ENCODE results near the gene S1PR1. TPM values are rescaled to one million over a fixed set of nuclear protein-coding genes. Genes with fewer than 3 reads are reported as not detected.
A peak's percentile ranks its signal among the peaks of the same experiment; 100 is the strongest.

Gene S1PR1
- total RNA-seq, 1 donor from 2014 or later: 58.5 TPM

DNA sequence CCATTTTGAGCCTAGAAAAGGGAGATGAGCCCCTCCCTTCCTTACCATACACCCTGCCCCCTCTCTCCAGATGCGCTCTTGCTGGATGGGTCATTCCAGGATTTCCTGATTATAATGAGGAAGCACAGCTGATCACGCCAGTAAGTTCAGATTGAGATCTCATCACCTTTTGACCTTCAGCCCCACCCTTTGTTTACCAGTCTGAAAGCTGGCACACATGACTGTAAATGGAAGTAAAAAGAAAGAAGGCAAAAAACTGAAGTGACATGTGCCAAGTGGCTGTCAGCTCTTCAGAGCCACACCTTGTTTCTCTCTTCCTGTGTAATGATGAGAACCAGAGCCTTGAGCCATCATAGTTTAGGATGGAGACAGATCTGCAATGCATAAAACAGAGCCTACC lies 27.9 kb downstream of the S1PR1 start:
- intact Hi-C loops (cut with DNase I): no loop called here
- DNase-seq (ENCODE audit: missing footprints) (no peak), ATAC-seq (peak; percentile 61)

- no peak for DNase-seq (ENCODE audit: missing footprints)
- ATAC-seq: no peak
- intact Hi-C loops (cut with DNase I): no loop called here
Measured at GRCh38 chr1:101265684-101266083, 28.9 kb downstream of the S1PR1 start.

GRCh38 chr1:101267082-101267481 lies 30.3 kb downstream of the S1PR1 start:
- intact Hi-C loops (cut with DNase I): no loop called here
- DNase-seq (ENCODE audit: missing footprints): no peak
- no peak for ATAC-seq

- intact Hi-C loops (cut with DNase I): no loop called here
- DNase-seq (ENCODE audit: missing footprints) (no peak), ATAC-seq (no peak)
Measured at GRCh38 chr1:101268893-101269292, 32.1 kb downstream of the S1PR1 start.

DNA sequence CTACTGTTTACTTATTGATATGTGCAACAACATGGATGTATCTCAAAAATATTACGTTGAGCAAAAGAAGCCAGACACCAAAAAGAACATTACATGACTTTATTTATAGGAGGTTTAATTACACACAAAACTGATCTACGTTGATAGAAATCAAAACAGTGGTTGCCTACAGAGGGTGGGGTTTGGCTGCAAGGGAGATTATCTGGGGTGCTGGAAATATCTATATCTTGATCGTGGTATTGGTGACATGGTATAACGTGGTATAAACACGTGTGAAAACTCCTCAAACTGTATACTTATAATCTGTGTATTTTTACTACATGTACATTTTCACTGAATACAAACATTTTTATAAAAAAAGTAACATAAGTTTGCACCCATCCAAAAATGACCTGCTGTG lies 38.9 kb downstream of the S1PR1 start:
- no peak for DNase-seq (ENCODE audit: missing footprints)
- ATAC-seq: no peak
- intact Hi-C loops (cut with DNase I): no loop called here

- DNase-seq (ENCODE audit: missing footprints) (no peak), ATAC-seq (no peak)
- intact Hi-C loops (cut with DNase I): no loop called here
Measured at GRCh38 chr1:101276818-101277217, 40.0 kb downstream of the S1PR1 start.

GRCh38 chr1:101278238-101278637 lies 41.4 kb downstream of the S1PR1 start:
- intact Hi-C loops (cut with DNase I): no loop called here
- ATAC-seq (no peak), DNase-seq (ENCODE audit: missing footprints) (no peak)

DNA sequence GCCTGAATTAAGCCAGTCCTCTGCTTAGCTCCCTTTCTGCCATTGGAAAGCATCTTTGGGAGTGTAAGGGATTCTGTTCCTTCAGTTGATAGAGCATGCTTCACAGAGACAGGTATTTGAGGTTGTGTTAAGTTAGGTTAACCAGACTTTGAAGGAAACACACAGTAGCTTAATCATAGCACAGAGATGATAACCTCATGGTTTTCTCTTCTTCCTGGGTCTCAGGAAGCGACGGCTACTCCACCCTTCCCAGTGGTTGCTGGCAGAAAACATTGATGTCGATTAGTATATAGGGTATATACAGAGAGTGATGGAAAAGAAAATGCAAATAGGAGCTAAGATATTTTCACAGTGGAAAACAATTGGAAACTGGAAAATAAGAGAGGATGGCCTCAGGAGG lies 42.0 kb downstream of the S1PR1 start:
- ATAC-seq (no peak), DNase-seq (ENCODE audit: missing footprints) (no peak)
- intact Hi-C loops (cut with DNase I): no loop called here

DNA sequence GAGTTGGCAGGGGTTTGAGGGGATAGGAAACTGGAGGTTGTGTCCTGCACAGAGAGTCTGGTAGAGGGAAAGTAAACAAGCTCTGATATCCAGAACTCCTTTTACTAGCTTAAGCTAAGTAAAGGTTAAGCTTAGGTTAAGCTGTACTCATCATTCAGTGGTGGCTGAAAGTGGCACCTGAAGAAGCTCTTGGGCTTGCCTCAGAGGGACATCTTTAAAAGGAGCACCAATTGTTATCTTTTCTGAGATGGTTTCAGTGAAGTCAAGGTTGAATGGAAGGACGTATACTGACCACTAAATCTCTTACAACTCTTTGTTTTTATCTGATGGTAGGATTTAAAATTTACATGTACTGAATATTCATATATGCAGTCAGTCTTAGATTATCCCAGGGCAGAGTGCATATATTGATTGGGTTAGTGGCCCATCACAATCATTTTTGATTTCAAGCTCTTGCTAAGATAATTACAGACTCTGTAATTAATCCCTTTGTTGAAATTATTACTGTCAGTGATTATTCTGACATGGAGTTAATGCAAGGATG lies 43.3 kb downstream of the S1PR1 start:
- intact Hi-C loops (cut with DNase I): no loop called here
- no peak for DNase-seq (ENCODE audit: missing footprints)
- ATAC-seq: no peak

- intact Hi-C loops (cut with DNase I): no loop called here
- DNase-seq (ENCODE audit: missing footprints): no peak
- ATAC-seq: no peak
Measured at GRCh38 chr1:101280942-101281654, 44.3 kb downstream of the S1PR1 start.

DNA sequence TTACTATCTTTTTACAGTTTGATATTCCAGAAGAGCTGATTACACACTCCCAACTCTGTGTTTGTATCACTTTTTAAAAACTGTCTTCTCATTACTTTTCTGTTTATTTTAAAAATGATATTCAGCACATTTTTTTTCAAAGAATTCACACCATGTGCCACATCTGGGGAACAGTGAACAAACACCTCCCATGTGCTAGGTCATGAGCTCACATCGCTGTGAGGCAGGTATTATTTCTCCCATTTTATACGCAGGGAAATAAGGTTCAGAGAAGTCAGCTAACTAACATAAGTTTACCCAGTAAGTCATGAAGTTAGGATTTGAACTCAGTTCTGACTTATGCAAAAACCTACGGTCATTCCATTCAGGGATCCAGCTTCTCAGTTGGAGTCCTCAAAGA lies 44.9 kb downstream of the S1PR1 start:
- no peak for DNase-seq (ENCODE audit: missing footprints)
- ATAC-seq: no peak
- intact Hi-C loops (cut with DNase I): no loop called here

- no peak for ATAC-seq
- intact Hi-C loops (cut with DNase I): no loop called here
- no peak for DNase-seq (ENCODE audit: missing footprints)
Measured at GRCh38 chr1:101282314-101283038, 45.7 kb downstream of the S1PR1 start.

DNA sequence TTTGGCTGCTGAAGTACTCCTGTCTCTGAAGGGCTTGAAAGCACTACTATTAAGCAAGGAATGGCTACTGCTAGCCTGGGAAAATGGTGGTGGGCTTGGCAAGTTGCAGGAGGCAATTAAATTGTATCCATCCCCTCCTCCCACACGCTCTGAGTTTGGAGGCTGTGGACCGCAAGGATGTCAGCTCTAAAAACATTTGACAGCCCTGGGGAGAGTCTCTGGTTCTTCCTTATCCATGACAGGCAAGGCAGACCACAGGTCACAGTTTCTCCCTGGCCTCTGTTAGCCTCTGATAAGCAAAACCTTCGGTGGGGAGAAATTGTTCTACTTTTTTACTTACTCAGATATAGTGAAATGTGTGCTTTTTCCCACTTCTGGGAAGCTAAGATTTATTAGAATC lies 46.6 kb downstream of the S1PR1 start:
- intact Hi-C loops (cut with DNase I): no loop called here
- ATAC-seq (no peak), DNase-seq (ENCODE audit: missing footprints) (no peak)

DNA sequence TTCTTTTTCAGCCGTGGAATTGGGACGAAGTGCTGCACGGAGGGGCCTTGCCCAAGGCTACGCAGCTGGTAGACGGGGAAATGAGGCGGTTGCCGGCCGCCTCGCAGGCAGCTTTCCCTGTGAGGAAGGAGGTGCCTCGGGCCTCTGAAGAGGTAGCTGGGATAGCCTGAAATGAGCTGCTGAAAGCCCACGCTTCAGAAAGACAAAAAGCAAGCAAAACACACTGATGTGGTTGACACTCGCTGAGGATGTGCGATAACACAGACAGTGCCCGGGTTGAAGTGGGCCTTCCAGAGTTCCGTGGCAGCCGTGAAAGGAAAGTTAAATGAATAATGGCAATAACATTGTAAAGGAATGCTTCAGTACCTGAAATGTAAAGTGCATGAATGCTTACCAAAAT lies 47.2 kb downstream of the S1PR1 start:
- DNase-seq (ENCODE audit: missing footprints): no peak
- intact Hi-C loops (cut with DNase I): no loop called here
- no peak for ATAC-seq

- intact Hi-C loops (cut with DNase I): no loop called here
- ATAC-seq (no peak), DNase-seq (ENCODE audit: missing footprints) (no peak)
Measured at GRCh38 chr1:101284622-101285218, 47.9 kb downstream of the S1PR1 start.

DNA sequence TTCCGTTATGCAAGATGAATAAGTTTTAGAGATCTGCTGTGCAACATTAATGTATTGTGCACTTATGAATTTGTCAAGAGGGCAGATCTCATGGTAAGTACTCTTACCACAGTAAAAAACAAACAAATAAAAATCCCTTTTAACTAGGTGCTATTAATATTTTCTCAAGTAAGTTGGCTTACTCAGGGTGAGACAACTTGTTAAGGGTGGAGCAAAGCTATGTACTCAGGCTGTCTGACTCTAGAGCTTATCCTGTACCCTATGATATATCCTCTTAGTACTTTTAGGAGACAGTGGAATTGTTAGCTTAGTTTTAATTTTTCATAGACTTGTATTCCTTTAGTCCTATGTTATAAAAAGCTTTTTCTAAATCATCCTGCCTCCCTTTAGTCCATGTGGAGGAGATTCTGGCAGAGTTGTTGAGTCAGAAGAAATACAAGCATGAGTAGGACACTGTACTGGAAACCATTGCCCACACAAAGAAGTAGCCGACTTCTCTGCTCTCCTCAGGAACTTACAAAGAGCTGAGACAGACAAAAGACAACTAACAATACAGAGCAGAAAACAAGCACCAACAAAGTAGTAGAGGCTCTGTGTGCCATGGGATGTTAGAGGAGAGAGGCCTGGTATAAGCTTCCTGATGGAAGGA lies 49.2 kb downstream of the S1PR1 start:
- DNase-seq (ENCODE audit: missing footprints): no peak
- ATAC-seq: no peak
- intact Hi-C loops (cut with DNase I): no loop called here

DNA sequence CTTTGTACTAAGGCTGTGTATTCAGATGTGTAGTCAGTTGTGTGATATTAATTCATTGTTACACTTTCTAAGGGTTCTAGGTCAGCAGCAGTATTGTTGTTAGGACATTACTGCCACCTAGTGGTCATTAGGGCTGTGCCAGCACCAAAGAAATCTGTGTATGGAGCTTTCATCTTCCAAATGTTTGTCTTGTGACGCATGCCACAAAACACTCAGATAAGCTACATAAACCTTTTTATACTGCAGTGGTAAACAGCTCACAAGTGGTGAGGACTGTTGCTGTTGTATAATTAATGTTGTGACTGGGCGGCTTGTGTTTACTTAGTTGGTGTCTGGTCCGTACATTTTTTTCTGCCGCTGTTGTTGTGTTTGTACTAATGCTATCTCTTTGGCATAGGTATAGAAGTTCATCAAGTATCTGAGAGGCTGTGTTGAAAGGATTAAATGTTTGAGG lies 51.7 kb downstream of the S1PR1 start:
- intact Hi-C loops (cut with DNase I): loop anchor here (2.0 kb wide), 2 partner anchors 50 to 152 kb away; no protein-coding TSS in a partner anchor
- ATAC-seq (peak; percentile 88), DNase-seq (ENCODE audit: missing footprints) (no peak)

- intact Hi-C loops (cut with DNase I): no loop called here
- DNase-seq (ENCODE audit: missing footprints): no peak
- no peak for ATAC-seq
Measured at GRCh38 chr1:101290119-101290921, 53.5 kb downstream of the S1PR1 start.
